ENCODE results near the gene GSTM5. TPM values are rescaled to one million over a fixed set of nuclear protein-coding genes. Genes with fewer than 3 reads are reported as not detected.

Gene GSTM5
- total and polyA plus RNA-seq, 2 of the 8 experiments (the other 6 are each of a cell fraction or from before 2014, with no cell fraction given) = 0.24 to 0.89 TPM

GRCh38 chr1:109716570-109717090, 4.6 kb downstream of the GSTM5 start:
- Histone ChIP-seq H3K56ac (replicated peaks; ENCODE audit: insufficient read length, low read depth, low read length) (no peak overlapping the region), H2AFZ (ENCODE audit: low read length) (no peak overlapping the region), H2BK5ac (ENCODE audit: low read depth, low read length) (no peak overlapping the region), H3K27ac (ENCODE audit: low read depth, low read length) (no peak overlapping the region), H4K91ac (replicated peaks; ENCODE audit: insufficient read length, low read length) (no peak overlapping the region), H2BK20ac (ENCODE audit: low read length) (no peak overlapping the region), H3K36me3 (ENCODE audit: control insufficient read depth in 2 of 4, insufficient read depth in 4 of 4, low read length in 3 of 4) (no peaks in the 10 kb centered on the region), H3K9me3 (ENCODE audit: insufficient read depth in 2 of 2, low read depth in 1 of 2, low read length in 1 of 2) (no peaks in the 10 kb centered on the region), H2BK12ac (ENCODE audit: low read depth, low read length) (no peak overlapping the region), H3K4me2 (ENCODE audit: insufficient read depth in 1 of 2, low read depth in 2 of 2, low read length in 2 of 2) (no peak overlapping the region), H2BK15ac (ENCODE audit: low read length) (no peak overlapping the region), H3K23ac (ENCODE audit: insufficient read length) (no peak overlapping the region), H2AK5ac (ENCODE audit: low read depth, low read length) (no peak overlapping the region), H3K79me2 (ENCODE audit: control insufficient read depth in 1 of 2, insufficient read depth in 2 of 2, low read length in 2 of 2) (no peaks in the 10 kb centered on the region), H3K14ac (ENCODE audit: insufficient read length) (no peak overlapping the region), H4K20me1 (replicated peaks in 1 of 2; ENCODE audit: control insufficient read depth in 1 of 2, insufficient read depth in 2 of 2, low read length in 2 of 2) (no peaks in the 10 kb centered on the region), H3K4ac (replicated peaks; ENCODE audit: insufficient read length, low read depth, low read length) (no peak overlapping the region), H2BK120ac (replicated peaks; ENCODE audit: low read depth, low read length) (no peak overlapping the region), H3K79me1 (ENCODE audit: low read depth, low read length) (no peaks in the 10 kb centered on the region), H4K5ac (ENCODE audit: insufficient read length, low read depth, low read length) (no peak overlapping the region), H3K4me3 (ENCODE audit: extremely low read depth in 1 of 4, insufficient read depth in 2 of 4, low read depth in 3 of 4, low read length in 4 of 4) (no peak overlapping the region), H3K23me2 (ENCODE audit: low read depth, low read length) (no peaks in the 10 kb centered on the region), H4K8ac (ENCODE audit: extremely low read depth, insufficient read depth, low read length) (no peak overlapping the region), H3K9ac (replicated peaks in 1 of 4; ENCODE audit: extremely low read depth in 1 of 4, low read depth in 3 of 4, low read length in 3 of 4) (no peak overlapping the region), H3K27me3 (replicated peaks in 1 of 4; ENCODE audit: control insufficient read depth in 3 of 4, extremely low read depth in 1 of 4, insufficient read depth in 3 of 4, low read length in 3 of 4) (peaks cover 0 to 3% (median 0%) of the 10 kb centered on the region in 4 experiments; a peak in 1 of 7 replicates), H3K4me1 (replicated peaks in 1 of 4; ENCODE audit: control insufficient read depth in 3 of 4, insufficient read depth in 4 of 4, low read length in 3 of 4) (no peaks in the 10 kb centered on the region; a peak in 1 of 7 replicates), H3K18ac (ENCODE audit: extremely low read depth, low read length) (no peak overlapping the region)
- FAIRE-seq = no peak
- POLR2A ChIA-PET (ENCODE audit: partially characterized antibody) = no interaction called here
- CTCF ChIA-PET (ENCODE audit: partially characterized antibody) = interaction anchor here (0.6 to 7.4 kb wide), 7 partner anchors 12 to 171 kb away, joined by 3 to 51 read pairs (median 6); no protein-coding TSS in a partner anchor
- 88% methylated on average over 3 of the region's 3 CpGs; no CpG with 5 or more reads in 1 of the 2 experiments for WGBS, 2 experiments (ENCODE audit: extremely low coverage in 1 of 2, insufficient coverage in 1 of 2, insufficient read length in 1 of 2, insufficient replicate concordance in 2 of 2, low coverage in 1 of 2, low lambda C conversion rate in 2 of 2, missing lambda C conversion rate in 1 of 2)
- DNase-seq (ENCODE audit: low read depth in 1 of 2, low spot score in 2 of 2) = no peak
- no peak for TF ChIP-seq SAP30 (IDR thresholded peaks at IDR 0.05; ENCODE audit: insufficient read depth, insufficient replicate concordance, low read length)
- no peak for TF ChIP-seq BACH1 (IDR thresholded peaks at IDR 0.05; ENCODE audit: low read length)
- TF ChIP-seq GTF2F1 (IDR thresholded peaks at IDR 0.05; ENCODE audit: borderline replicate concordance, low read depth, low read length) = no peak
- TF ChIP-seq KDM5A (IDR thresholded peaks at IDR 0.05; ENCODE audit: low read length) = no peak
- no peak for TF ChIP-seq FOSL1 (IDR thresholded peaks at IDR 0.05; ENCODE audit: insufficient read depth, low read depth, low read length)
- TF ChIP-seq TBP (IDR thresholded peaks at IDR 0.05; ENCODE audit: low read depth, low read length) = no peak
- TF ChIP-seq TCF12 (IDR thresholded peaks at IDR 0.05; ENCODE audit: low read depth, low read length) = no peak
- TF ChIP-seq SP1 (IDR thresholded peaks at IDR 0.05; ENCODE audit: low read depth, low read length) = no peak
- TF ChIP-seq CBX8 (IDR thresholded peaks at IDR 0.05; ENCODE audit: borderline replicate concordance, low read depth, low read length) = no peak
- TF ChIP-seq SP2 (IDR thresholded peaks at IDR 0.05; ENCODE audit: low read length) = no peak
- no peak for TF ChIP-seq GABPA (IDR thresholded peaks at IDR 0.05; ENCODE audit: borderline replicate concordance, insufficient read depth, low read length)
- no peak for TF ChIP-seq SP4 (IDR thresholded peaks at IDR 0.05; ENCODE audit: low read length)
- no peak for TF ChIP-seq EP300 (IDR thresholded peaks at IDR 0.05; ENCODE audit: borderline replicate concordance in 1 of 2, low read depth in 2 of 2, low read length in 2 of 2)

All from H1 (cell line).